Heart left ventricle (tissue), 16 donors: ENCODE measurements around the gene STON1. TPM values are rescaled to one million over a fixed set of nuclear protein-coding genes. Genes with fewer than 3 reads are reported as not detected.
A peak's percentile ranks its signal among the peaks of the same experiment; 100 is the strongest.

Experiments
- ATAC-seq, 4 donors: fragments of 200-7000 bp; cut with Tn5 transposase; one replicate each; pipeline ENCODE4 v1.9.1; 2020 to 2022; ENCODE audit warnings: moderate library complexity in 4 of 4, mild to moderate bottlenecking in 3 of 4, moderate number of reproducible peaks in 1 of 4
- DNase-seq, 5 donors: peaks; one replicate each; pipeline ENCODE4 v3.0.0-alpha.2; 2020
- H3K27ac ChIP-seq, 12 donors: fragments of 200-600 bp; sonication (generic) in 4 of 12; one replicate each; pipeline versions ENCODE4 v1.5.0 to v1.8.0; 2016 to 2022; ENCODE audit warnings: mild to moderate bottlenecking in 2 of 12
- H3K27me3 ChIP-seq, 9 donors: fragments of 200-600 bp; sonication (generic) in 2 of 9; one replicate each; pipeline versions ENCODE4 v1.5.1 to v1.8.0; 2016 to 2022; ENCODE audit warnings: mild to moderate bottlenecking in 3 of 9
- H3K36me3 ChIP-seq, 9 donors: fragments of 200-600 bp; sonication (generic) in 2 of 9; one replicate each; pipeline versions ENCODE4 v1.5.0 to v1.8.0; 2018 to 2022; ENCODE audit warnings: mild to moderate bottlenecking in 2 of 9
- H3K4me1 ChIP-seq, 12 donors: fragments of 200-600 bp; sonication (generic) in 4 of 12; one replicate each; pipeline versions ENCODE4 v1.5.0 to v1.8.0; 2016 to 2022; ENCODE audit warnings: mild to moderate bottlenecking in 3 of 12
- H3K4me3 ChIP-seq, 12 donors: fragments of 200-600 bp; sonication (generic) in 4 of 12; one replicate each; pipeline versions ENCODE4 v1.5.0 to v1.8.0; 2017 to 2022; ENCODE audit warnings: mild to moderate bottlenecking in 9 of 12, moderate library complexity in 4 of 12
- H3K9me3 ChIP-seq, 12 donors: fragments of 200-600 bp; sonication (generic) in 4 of 12; one replicate each; pipeline versions ENCODE4 v1.5.0 to v1.8.0; 2016 to 2022; ENCODE audit warnings: mild to moderate bottlenecking in 1 of 12
- POLR2A ChIP-seq, 2 donors: fragments of 450-650 bp; IDR thresholded peaks; one replicate each; pipeline ENCODE4 v1.6.1; 2017; ENCODE audit warnings: antibody characterized with exemption in 2 of 2, mild to moderate bottlenecking in 2 of 2, moderate library complexity in 2 of 2
- WGBS, 4 donors: extraction: QIAGEN DNeasy Blood & Tissue Kit in 2 of 4; methylation state at CpG; one replicate each; pipeline versions ENCODE4 v1.1.5 to v1.1.7; 2013 to 2018; 5-methylcytosine and 5-hydroxymethylcytosine counted together
- intact Hi-C, 10 donors: fragments of 100-400 bp; cut with DNase I; formaldehyde crosslinking; loops; one replicate each; pipeline versions ENCODE4 v1.11.1 to v1.14.2; 2022
- polyA plus RNA-seq, 2 donors: library from polyadenylated mRNA; stranded (reverse); fragments of 200-250 nt; gene quantifications; one replicate each; pipeline ENCODE4 v1.2.3, GENCODE V29; 2013
- total RNA-seq, 9 donors: library from RNA; depleted of rRNA in 2 of 9; stranded (reverse); fragments of >200 nt in 2 of 9; fragmentation: NEBNext Ultra II Directional in 3 of 9; extraction: Animal tissue kit (Norgen Biotek cat#: 25700) in 3 of 9; gene quantifications; one replicate each; pipeline versions ENCODE4 v1.1.0 to v1.2.4, GENCODE V29; 2016 to 2023
- TF ChIP-seq, protein P1 (sequence below), 12 donors: fragments of 200-600 bp; sonication (generic) in 4 of 12; IDR thresholded peaks; one replicate each; pipeline versions ENCODE4 v1.5.0 to v1.8.0; 2018 to 2022; ENCODE audit warnings: antibody characterized with exemption in 12 of 12, mild to moderate bottlenecking in 5 of 12
- donor health status: ischemic (EF 13 %, LVEDD 7.1; RV severe dilation, severe dysfunction).
- donor health status: healthy with polysubstance abuse.
- donor health status: DM: no; HTN: yes; CAD: no.
- donor health status: DM: no; HTN: no; CAD: no.
- donor health status: ischemic (EF 25% LVEDD 6.9; RV normal size, moderate dysfunction).
- donor health status: ischemic (EF 25% LVEDD 5.7; RV mildly dilated, moderate dysfunction).
- donor health status: healthy.
- donor health status: DM: yes; HTN: yes; CAD: no.
- donor health status: ischemic (EF 35%, LVEDD 5.7; RV mildly dilated, moderate dysfunction).
- donor health status: nonischemic (EF 11% LVEDD 7.7; RV severe dilation, severe dysfunction).
- donor health status: DM: yes; HTN: yes; CAD: no.
- donor health status: PGD.
- donor health status: ischemic (EF 29% LVEDD 5.4; RV normal size, mild dysfunction).
- donor health status: nonischemic (EF 23%, LVEDD 6.1; RV moderate dilation, normal function).

Gene STON1
- total and polyA plus RNA-seq, 11 donors = 2.6 to 8.6 (median 4.4) TPM

- Histone ChIP-seq H3K36me3 (no peaks in the 10 kb centered on the region), H3K27me3 (no peaks in the 10 kb centered on the region), H3K27ac (peak overlapping the region in 5 of 12 donors; percentile 83 to 96 (median 93)), H3K4me3 (peak overlapping the region in 7 of 12 donors; percentile 14 to 98 (median 89)), H3K9me3 (no peaks in the 10 kb centered on the region), H3K4me1 (peaks cover 0 to 34% (median 17%) of the 10 kb centered on the region in 12 donors)
- DNase-seq = no peak
- peak in 1 of 4 donors; percentile 10 for ATAC-seq
- no peak for TF ChIP-seq POLR2A (IDR thresholded peaks at IDR 0.05)
- TF ChIP-seq, protein P1, sequence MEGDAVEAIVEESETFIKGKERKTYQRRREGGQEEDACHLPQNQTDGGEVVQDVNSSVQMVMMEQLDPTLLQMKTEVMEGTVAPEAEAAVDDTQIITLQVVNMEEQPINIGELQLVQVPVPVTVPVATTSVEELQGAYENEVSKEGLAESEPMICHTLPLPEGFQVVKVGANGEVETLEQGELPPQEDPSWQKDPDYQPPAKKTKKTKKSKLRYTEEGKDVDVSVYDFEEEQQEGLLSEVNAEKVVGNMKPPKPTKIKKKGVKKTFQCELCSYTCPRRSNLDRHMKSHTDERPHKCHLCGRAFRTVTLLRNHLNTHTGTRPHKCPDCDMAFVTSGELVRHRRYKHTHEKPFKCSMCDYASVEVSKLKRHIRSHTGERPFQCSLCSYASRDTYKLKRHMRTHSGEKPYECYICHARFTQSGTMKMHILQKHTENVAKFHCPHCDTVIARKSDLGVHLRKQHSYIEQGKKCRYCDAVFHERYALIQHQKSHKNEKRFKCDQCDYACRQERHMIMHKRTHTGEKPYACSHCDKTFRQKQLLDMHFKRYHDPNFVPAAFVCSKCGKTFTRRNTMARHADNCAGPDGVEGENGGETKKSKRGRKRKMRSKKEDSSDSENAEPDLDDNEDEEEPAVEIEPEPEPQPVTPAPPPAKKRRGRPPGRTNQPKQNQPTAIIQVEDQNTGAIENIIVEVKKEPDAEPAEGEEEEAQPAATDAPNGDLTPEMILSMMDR (IDR thresholded peaks at IDR 0.05) = no peak
- intact Hi-C loops = loop anchor here in 6 of 10 donors (5.0 to 10.0 kb wide), 2 partner anchors 53 to 55 kb away; no protein-coding TSS in a partner anchor
- 82 to 89% (median 84%) methylated on average over 7 of the region's 7 CpGs for WGBS, 4 donors
Measured at GRCh38 chr2:48532174-48532573, 2.2 kb downstream of the STON1 start.

GRCh38 chr2:48532824-48533223 is 2.9 kb downstream of the STON1 start:
- peak overlapping the region in 1 of 12 donors; percentile 5 for H3K4me3 ChIP-seq

DNA sequence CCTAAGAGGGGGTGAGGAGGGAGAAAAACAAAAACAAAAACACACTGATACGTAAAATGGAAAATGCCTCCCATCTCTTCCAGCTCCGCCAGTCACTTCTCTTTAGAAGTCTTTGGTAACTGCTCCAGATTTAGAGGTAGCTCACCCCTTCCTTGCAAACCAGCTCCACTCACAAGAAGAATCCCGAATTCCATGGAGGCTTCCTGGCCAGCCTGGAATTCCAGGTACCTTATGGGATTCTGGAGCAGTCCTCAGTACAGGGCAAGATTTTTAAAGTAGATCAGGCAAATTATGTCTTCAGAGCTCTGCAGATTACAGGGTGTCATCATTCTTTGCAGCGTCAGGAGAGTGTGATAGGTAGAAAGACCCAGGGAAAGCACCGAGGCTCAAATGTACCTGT is 4.8 kb downstream of the STON1 start:
- no peak overlapping the region for H3K4me3 ChIP-seq
- H3K27me3 ChIP-seq = no peaks in the 10 kb centered on the region
- DNase-seq = no peak
- ATAC-seq = no peak
- TF ChIP-seq, protein P1 (IDR thresholded peaks at IDR 0.05) = no peak
- no peak for TF ChIP-seq POLR2A (IDR thresholded peaks at IDR 0.05)
- intact Hi-C loops = loop anchor here in 6 of 10 donors (5.0 to 10.0 kb wide), 2 partner anchors 50 to 53 kb away; no protein-coding TSS in a partner anchor
- no peaks in the 10 kb centered on the region for H3K36me3 ChIP-seq
- H3K9me3 ChIP-seq = no peaks in the 10 kb centered on the region
- H3K27ac ChIP-seq = peak overlapping the region in 1 of 12 donors; percentile 31
- WGBS, 4 donors = 84 to 91% (median 90%) methylated on average over 5 of the region's 5 CpGs
- H3K4me1 ChIP-seq = peaks cover 0 to 21% (median 8%) of the 10 kb centered on the region in 12 donors

More at GRCh38 chr2:48532824-48533223, 2.9 kb downstream of the STON1 start:
- H3K27me3 ChIP-seq = no peaks in the 10 kb centered on the region
- no peaks in the 10 kb centered on the region for H3K36me3 ChIP-seq
- H3K4me1 ChIP-seq = peaks cover 0 to 34% (median 17%) of the 10 kb centered on the region in 12 donors
- intact Hi-C loops = loop anchor here in 6 of 10 donors (5.0 to 10.0 kb wide), 2 partner anchors 52 to 54 kb away; no protein-coding TSS in a partner anchor
- ATAC-seq (no peak), DNase-seq (no peak)
- H3K27ac ChIP-seq = peak overlapping the region in 7 of 12 donors; percentile 17 to 96 (median 60)
- TF ChIP-seq, protein P1 (IDR thresholded peaks at IDR 0.05) = no peak
- TF ChIP-seq POLR2A (IDR thresholded peaks at IDR 0.05) = no peak
- 95 to 98% (median 97%) methylated on average over 5 of the region's 5 CpGs for WGBS, 4 donors
- H3K9me3 ChIP-seq = no peaks in the 10 kb centered on the region

- no peaks in the 10 kb centered on the region for H3K36me3 ChIP-seq
- peaks cover 0 to 22% (median 0%) of the 10 kb centered on the region in 12 donors for H3K4me1 ChIP-seq
- no peaks in the 10 kb centered on the region for H3K27me3 ChIP-seq
- 82 to 91% (median 86%) methylated on average over 7 of the region's 7 CpGs for WGBS, 4 donors
- no peak overlapping the region for H3K27ac ChIP-seq
- DNase-seq (no peak), ATAC-seq (no peak)
- intact Hi-C loops = no loop called here
- TF ChIP-seq, protein P1 (IDR thresholded peaks at IDR 0.05) = no peak
- TF ChIP-seq POLR2A (IDR thresholded peaks at IDR 0.05) = no peak
- H3K9me3 ChIP-seq = no peaks in the 10 kb centered on the region
- H3K4me3 ChIP-seq = no peak overlapping the region
Measured at GRCh38 chr2:48540237-48540935, 10.4 kb downstream of the STON1 start.
